GM06990 (cell line): ENCODE data around the gene IKBKG.

Source experiments
- DNase-seq: peaks from one replicate; pipeline ENCODE4 v3.0.0-alpha.2; 2011; ENCODE audit not compliant: insufficient read length; ENCODE audit errors: extremely low read depth
- H3K27me3 ChIP-seq: replicated peaks from 2 replicates; pipeline ENCODE4 v1.6.0; 2011; ENCODE audit warnings: low read length; ENCODE audit not compliant: control insufficient read depth, insufficient read depth
- H3K36me3 ChIP-seq: 2 replicates; pipeline ENCODE4 v1.5.1; 2011; ENCODE audit warnings: low read length; ENCODE audit not compliant: control insufficient read depth, insufficient read depth
- H3K4me3 ChIP-seq: replicated peaks from 2 replicates; pipeline ENCODE4 v1.5.1; 2011; ENCODE audit warnings: low read depth, mild to moderate bottlenecking, control low read depth, low read length
- TF ChIP-seq, protein P1 (sequence below): IDR thresholded peaks from 2 replicates; pipeline ENCODE4 v1.5.1; 2011; ENCODE audit warnings: low read length, control low read depth, mild to moderate bottlenecking, inconsistent platforms; ENCODE audit not compliant: insufficient read depth, poor library complexity, severe bottlenecking

Gene IKBKG

DNA sequence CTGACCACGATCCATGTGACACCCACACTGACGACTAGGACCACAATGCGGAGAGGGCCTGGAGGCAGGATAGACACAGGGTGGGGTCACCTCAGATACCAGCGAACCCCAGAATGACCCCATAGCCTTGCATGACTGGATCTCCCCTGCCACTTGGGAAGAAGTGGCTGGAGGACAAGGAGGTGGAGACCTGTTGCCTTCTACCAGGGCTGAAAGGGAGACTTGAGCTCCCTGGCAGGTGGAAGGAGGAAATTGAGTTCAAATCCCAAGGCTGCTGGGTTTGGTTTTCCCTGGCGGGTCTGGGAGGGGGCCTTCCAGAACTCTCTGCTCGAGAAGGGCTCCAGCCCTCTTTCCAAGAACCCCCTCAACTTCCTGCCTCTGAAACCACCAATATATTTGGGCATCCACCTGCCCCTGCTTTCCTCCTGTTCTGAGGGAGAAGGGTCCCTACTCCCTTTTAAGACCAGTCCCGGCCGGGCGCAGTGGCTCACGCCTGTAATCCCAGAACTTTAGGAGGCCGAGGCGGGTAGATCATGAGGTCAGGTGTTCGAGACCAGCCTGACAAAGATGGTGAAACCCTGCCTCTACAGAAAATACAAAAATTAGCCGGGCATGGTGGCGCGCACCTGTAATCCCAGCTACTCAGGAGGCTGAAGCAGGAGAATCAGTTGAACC is 34.4 kb upstream of the IKBKG start:
- TF ChIP-seq, protein P1, sequence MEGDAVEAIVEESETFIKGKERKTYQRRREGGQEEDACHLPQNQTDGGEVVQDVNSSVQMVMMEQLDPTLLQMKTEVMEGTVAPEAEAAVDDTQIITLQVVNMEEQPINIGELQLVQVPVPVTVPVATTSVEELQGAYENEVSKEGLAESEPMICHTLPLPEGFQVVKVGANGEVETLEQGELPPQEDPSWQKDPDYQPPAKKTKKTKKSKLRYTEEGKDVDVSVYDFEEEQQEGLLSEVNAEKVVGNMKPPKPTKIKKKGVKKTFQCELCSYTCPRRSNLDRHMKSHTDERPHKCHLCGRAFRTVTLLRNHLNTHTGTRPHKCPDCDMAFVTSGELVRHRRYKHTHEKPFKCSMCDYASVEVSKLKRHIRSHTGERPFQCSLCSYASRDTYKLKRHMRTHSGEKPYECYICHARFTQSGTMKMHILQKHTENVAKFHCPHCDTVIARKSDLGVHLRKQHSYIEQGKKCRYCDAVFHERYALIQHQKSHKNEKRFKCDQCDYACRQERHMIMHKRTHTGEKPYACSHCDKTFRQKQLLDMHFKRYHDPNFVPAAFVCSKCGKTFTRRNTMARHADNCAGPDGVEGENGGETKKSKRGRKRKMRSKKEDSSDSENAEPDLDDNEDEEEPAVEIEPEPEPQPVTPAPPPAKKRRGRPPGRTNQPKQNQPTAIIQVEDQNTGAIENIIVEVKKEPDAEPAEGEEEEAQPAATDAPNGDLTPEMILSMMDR = no peak
- DNase-seq = no peak
- Histone ChIP-seq H3K27me3 (no peaks in the 10 kb centered on the region), H3K36me3 (no peaks in the 10 kb centered on the region; the same call in 1 of the 2 replicates), H3K4me3 (no peak overlapping the region)

DNA sequence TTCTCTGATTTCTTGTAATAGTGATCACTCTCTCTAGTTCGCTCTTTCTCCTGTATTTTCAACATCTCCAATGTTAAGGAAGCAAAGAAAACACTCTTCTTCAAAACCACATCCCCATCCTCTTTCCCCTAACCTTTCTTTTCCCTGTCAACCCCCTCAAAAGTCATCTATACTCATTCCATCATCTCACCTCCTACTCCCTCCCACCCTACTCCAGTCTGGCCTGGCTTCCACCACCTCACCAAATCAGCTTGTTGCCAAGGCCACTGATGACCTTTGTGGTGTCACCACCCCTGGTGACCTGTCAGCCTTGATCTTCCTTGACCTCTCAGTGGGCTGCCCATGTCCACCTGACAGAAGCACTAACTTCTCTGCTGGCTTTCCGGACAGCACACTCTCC is 33.7 kb upstream of the IKBKG start:
- H3K27me3 ChIP-seq = no peaks in the 10 kb centered on the region
- H3K36me3 ChIP-seq = no peaks in the 10 kb centered on the region; the same call in 1 of the 2 replicates
- H3K4me3 ChIP-seq = no peak overlapping the region
- DNase-seq = no peak
- TF ChIP-seq, protein P1 = no peak

- DNase-seq = no peak
- Histone ChIP-seq H3K4me3 (peak overlapping the region; percentile 62), H3K27me3 (no peaks in the 10 kb centered on the region), H3K36me3 (no peaks in the 10 kb centered on the region)
- TF ChIP-seq, protein P1 = no peak
Observed at GRCh38 chrX:154515090-154515965, 32.1 kb upstream of the IKBKG start.

GRCh38 chrX:154515966-154516655 is 31.3 kb upstream of the IKBKG start, which contains the start of gene FAM3A:
FAM3A (minus strand) TSS chrX:154516232; CDS start chrX:154515772, 460 bp downstream.
- TF ChIP-seq, protein P1 = no peak
- peak; percentile 89 for DNase-seq
- Histone ChIP-seq H3K36me3 (no peaks in the 10 kb centered on the region), H3K4me3 (peak within 1 kb of the TSS; percentile 62), H3K27me3 (no peaks in the 10 kb centered on the region)

GRCh38 chrX:154516656-154517100 is 30.7 kb upstream of the IKBKG start:
- DNase-seq = no peak
- Histone ChIP-seq H3K36me3 (no peaks in the 10 kb centered on the region), H3K27me3 (no peaks in the 10 kb centered on the region), H3K4me3 (peak overlapping the region; percentile 48)
- TF ChIP-seq, protein P1 = no peak
